ENCODE data around the gene RASGEF1C.

GRCh38 chr5:180070756-180071530 is 138.1 kb downstream of the RASGEF1C start:
- TF ChIP-seq POLR2A (IDR thresholded peaks at IDR 0.05) (no peak), CTCF (IDR thresholded peaks at IDR 0.05) (no peak), EP300 (IDR thresholded peaks at IDR 0.05) (no peak)
